Measurements from ENCODE around the gene ENG.

Gene ENG

DNA sequence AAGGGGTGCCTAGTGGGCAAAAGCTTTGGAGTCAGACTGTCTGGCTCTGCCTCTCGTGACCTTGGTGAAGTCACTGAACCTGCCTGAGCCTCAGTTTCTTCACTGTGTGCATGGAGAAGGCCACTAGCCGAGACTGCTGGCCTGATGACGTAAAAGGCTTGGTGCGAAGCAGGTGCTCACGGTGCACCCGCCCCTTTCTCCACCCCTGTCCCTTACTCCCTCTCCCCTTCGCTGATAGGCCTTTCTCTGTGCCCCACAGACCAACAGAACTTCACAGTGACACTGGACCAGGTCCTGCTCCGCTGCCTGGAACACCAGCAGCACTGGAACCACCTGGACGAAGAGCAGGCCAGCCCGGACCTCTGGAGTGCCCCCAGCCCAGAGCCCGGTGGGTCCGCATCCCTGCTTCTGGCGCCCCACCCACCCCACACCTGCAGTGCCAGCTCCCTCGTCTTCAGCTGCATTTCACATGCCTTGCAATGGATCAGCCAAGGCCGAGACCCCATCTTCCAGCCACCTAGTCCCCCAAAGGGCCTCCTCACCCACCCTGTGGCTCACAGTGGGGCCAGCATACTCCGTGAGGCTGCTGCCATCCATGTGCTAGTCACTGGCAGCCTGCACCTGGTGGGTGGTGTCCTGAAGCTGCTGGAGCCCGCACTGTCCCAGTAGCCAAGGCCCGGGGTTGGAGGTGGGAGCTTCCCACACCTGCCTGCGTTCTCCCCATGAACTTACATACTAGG lies 41.4 kb downstream of the ENG start:
- H3K4me3 ChIP-seq (ENCODE audit: low read depth, low read length), result no peak overlapping the region
- DNase-seq (ENCODE audit: low read depth), result no peak
- TF ChIP-seq, protein P1, sequence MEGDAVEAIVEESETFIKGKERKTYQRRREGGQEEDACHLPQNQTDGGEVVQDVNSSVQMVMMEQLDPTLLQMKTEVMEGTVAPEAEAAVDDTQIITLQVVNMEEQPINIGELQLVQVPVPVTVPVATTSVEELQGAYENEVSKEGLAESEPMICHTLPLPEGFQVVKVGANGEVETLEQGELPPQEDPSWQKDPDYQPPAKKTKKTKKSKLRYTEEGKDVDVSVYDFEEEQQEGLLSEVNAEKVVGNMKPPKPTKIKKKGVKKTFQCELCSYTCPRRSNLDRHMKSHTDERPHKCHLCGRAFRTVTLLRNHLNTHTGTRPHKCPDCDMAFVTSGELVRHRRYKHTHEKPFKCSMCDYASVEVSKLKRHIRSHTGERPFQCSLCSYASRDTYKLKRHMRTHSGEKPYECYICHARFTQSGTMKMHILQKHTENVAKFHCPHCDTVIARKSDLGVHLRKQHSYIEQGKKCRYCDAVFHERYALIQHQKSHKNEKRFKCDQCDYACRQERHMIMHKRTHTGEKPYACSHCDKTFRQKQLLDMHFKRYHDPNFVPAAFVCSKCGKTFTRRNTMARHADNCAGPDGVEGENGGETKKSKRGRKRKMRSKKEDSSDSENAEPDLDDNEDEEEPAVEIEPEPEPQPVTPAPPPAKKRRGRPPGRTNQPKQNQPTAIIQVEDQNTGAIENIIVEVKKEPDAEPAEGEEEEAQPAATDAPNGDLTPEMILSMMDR (IDR thresholded peaks at IDR 0.05; ENCODE audit: control insufficient read depth, extremely low read depth, insufficient read depth), result no peak

- TF ChIP-seq, protein P1 (IDR thresholded peaks at IDR 0.05; ENCODE audit: control insufficient read depth, extremely low read depth, insufficient read depth), result no peak
- no peak overlapping the region for H3K4me3 ChIP-seq (ENCODE audit: low read depth, low read length)
- no peak for DNase-seq (ENCODE audit: low read depth)
These were observed 42.4 kb downstream of the ENG start for GRCh38 chr9:127812011-127812410.

DNA sequence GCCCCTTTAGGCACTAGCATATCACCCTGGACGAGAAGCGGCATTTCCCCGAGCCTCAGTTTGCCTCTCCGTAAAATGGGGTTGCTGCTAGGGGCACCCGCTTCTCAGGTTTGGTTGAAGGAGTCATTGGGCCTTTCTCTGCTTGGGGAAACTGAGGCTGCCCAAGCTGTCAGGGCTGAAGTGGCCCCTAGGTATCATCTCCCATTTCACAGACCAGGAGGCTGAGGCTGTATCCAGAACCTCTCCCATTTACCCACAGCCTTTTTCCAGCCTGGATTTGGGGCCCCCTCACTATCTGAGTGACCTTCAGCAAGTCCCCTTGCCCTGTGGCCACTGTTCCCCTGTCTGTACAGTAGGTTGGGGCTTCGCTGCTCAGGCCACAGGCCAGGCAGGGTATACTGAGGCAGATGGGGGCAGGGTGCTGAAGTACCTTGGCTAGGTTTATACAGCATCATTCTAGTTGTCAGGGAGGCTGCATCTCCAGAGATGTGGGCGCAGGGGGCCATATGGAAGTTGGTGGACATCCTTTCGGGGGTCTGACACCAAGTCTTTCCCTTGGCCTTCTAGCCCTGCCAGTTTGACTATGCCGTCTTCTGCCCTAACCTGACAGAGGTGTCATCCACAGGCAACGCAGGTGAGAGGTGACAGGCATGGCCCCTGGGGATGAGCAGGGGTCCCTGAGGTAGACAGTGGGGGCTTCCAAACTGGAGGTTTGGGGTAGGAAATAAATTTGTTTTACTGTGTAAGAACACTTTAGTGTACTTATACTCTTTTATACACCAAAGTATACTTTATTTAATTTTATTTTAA lies 43.9 kb downstream of the ENG start:
- DNase-seq (ENCODE audit: low read depth), result no peak
- TF ChIP-seq, protein P1 (IDR thresholded peaks at IDR 0.05; ENCODE audit: control insufficient read depth, extremely low read depth, insufficient read depth), result no peak
- no peak overlapping the region for H3K4me3 ChIP-seq (ENCODE audit: low read depth, low read length)

DNA sequence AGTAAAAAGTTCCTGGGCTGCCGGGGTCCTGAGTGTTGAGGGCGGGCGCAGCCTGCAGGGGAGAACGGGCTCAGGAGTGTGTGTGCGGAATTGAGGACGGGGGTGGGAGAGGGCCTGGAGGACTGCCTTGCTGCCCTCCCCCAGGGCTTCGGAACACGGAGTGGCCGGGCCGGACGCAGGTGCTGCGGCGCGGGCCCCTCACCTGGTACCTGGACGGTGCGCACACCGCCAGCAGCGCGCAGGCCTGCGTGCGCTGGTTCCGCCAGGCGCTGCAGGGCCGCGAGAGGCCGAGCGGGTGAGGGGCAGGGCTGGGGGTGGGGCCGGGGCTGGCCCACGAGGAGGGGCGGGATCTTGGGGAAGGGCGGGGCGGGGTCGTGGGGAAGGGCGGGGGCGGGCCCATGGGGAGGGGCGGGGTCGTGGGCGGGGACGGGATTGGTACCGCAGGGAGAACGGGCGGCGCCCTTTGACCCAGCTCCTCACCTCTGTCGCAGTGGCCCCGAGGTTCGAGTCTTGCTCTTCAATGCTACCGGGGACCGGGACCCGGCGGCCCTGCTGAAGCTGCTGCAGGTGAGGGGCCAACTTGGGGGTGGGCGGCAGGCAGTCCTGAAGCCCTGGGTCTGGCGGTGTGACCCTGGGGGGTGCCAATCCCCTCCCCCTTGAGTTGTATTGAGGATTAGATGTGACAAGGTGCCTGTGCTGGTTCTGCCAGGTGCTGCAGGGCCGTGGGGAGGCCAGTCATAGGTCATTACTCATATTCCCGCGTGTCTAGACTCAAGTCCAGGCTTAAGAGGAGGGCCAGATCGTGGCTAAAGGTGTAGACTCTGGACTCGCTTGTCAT lies 44.7 kb downstream of the ENG start:
- DNase-seq (ENCODE audit: low read depth), result no peak
- H3K4me3 ChIP-seq (ENCODE audit: low read depth, low read length), result no peak overlapping the region
- TF ChIP-seq, protein P1 (IDR thresholded peaks at IDR 0.05; ENCODE audit: control insufficient read depth, extremely low read depth, insufficient read depth), result no peak

DNA sequence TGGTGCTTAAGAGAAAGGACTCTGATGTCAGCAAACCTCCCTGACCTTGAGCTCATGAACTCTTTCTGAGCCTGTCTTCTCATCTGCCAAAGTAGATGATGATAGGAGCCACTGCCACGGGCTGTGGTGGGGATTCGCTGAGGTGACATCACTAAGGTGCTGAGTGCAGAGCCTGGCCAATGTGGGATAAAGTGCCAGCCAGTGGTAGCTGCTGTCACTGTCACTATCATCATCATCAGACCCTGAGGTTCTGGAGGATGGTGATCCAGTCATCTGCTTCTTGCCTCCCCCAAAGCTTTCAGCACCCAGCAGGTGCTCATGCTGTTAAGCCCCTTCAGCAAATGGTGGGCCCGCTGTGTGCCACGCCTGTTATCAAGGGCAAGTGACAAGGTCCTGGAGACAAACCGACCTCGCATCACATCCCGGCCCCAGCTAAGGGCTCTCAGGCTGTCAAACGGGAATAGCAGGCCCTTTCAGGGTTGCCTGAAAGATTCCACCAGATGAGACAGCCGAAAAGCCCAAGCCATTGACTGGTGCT lies 45.4 kb downstream of the ENG start:
- no peak for DNase-seq (ENCODE audit: low read depth)
- TF ChIP-seq, protein P1 (IDR thresholded peaks at IDR 0.05; ENCODE audit: control insufficient read depth, extremely low read depth, insufficient read depth), result no peak
- no peak overlapping the region for H3K4me3 ChIP-seq (ENCODE audit: low read depth, low read length)

- H3K4me3 ChIP-seq (ENCODE audit: low read depth, low read length), result no peak overlapping the region
- no peak for DNase-seq (ENCODE audit: low read depth)
- TF ChIP-seq, protein P1 (IDR thresholded peaks at IDR 0.05; ENCODE audit: control insufficient read depth, extremely low read depth, insufficient read depth), result no peak
These were observed 46.0 kb downstream of the ENG start for GRCh38 chr9:127808347-127809001.

Data from LNCaP clone FGC (cell line).